Pancreas (tissue), 10 donors: ENCODE results near the gene SMARCD2. TPM values are rescaled to one million over a fixed set of nuclear protein-coding genes. Genes with fewer than 3 reads are reported as not detected.
A peak's percentile ranks its signal among the peaks of the same experiment; 100 is the strongest.
"Not testable (repeated sequence)": the region's sequence is repeated elsewhere in the genome, so short reads cannot be mapped to it uniquely, and the experiment has no call there.

ENCODE experiments used
- ATAC-seq, 4 donors: fragments of 200-7000 bp; cut with Tn5 transposase; one replicate each; pipeline versions ENCODE4 v1.8.0 to v1.9.1; 2020; ENCODE audit warnings: mild to moderate bottlenecking in 4 of 4, moderate library complexity in 4 of 4
- DNase-seq, 6 donors: peaks; one replicate each; pipeline ENCODE4 v3.0.0-alpha.2; 2020
- FAIRE-seq: peaks from 2 replicates; lab custom pipeline; 2012; peaks lifted over from hg19 to GRCh38; lab: Jason Lieb, UNC
- H3K27ac ChIP-seq, 4 donors: fragments of 200-600 bp; sonication (generic); 1 replicate in 3 of 4; 2 replicates in 1 of 4; pipeline versions ENCODE4 v1.5.0 to v1.8.0; 2020
- H3K27me3 ChIP-seq, 4 donors: fragments of 200-600 bp; one replicate each; pipeline ENCODE4 v1.8.0; 2021
- H3K36me3 ChIP-seq, 3 donors: fragments of 200-600 bp; sonication (generic) in 1 of 3; one replicate each; pipeline versions ENCODE4 v1.5.0 to v1.8.0; 2020 to 2021
- H3K4me1 ChIP-seq, 3 donors: fragments of 200-600 bp; one replicate each; pipeline ENCODE4 v1.8.0; 2021
- H3K4me3 ChIP-seq, 4 donors: fragments of 200-600 bp; sonication (generic) in 2 of 4; one replicate each; pipeline versions ENCODE4 v1.5.0 to v1.8.0; 2020 to 2021
- H3K9me3 ChIP-seq, 4 donors: fragments of 200-600 bp; one replicate each; pipeline ENCODE4 v1.8.0; 2021
- WGBS, 2 donors: extraction: QIAGEN DNeasy Blood & Tissue Kit; methylation state at CpG; one replicate each; pipeline ENCODE4 v1.1.7; 2013; 5-methylcytosine and 5-hydroxymethylcytosine counted together
- intact Hi-C, 3 donors: fragments of 100-400 bp; cut with DNase I; formaldehyde crosslinking; loops; one replicate each; pipeline versions ENCODE4 v1.11.1 to v1.14.2; 2022
- polyA plus RNA-seq, 2 donors: library from polyadenylated mRNA; stranded (reverse); fragments of 200-250 nt; gene quantifications; one replicate each; pipeline ENCODE4 v1.2.3, GENCODE V29; 2013
- total RNA-seq, 6 donors: library from RNA; stranded (reverse); fragmentation: NEBNext Ultra II Directional in 4 of 6; extraction: Animal tissue kit (Norgen Biotek cat#: 25700) in 4 of 6; gene quantifications; one replicate each; pipeline versions ENCODE4 v1.2.1 to v1.2.4, GENCODE V29; 2021 to 2023
- TF ChIP-seq, protein P1 (sequence below), 4 donors: fragments of 200-600 bp; sonication (generic) in 3 of 4; IDR thresholded peaks; one replicate each; pipeline versions ENCODE4 v1.5.0 to v1.8.0; 2021; ENCODE audit warnings: antibody characterized with exemption in 4 of 4
- donor health status: healthy with polysubstance abuse.
- donor health status: DM: no; HTN: no; CAD: no; lungs with moderate emphysema.
- donor health status: DM: no; HTN: no; CAD: no.
- donor health status: control.
- donor health status: control.
- donor health status: Bipolar disorder and iron deficiency.
- donor health status: DM: yes; HTN: yes; CAD: no.
- donor health status: DM: no; HTN: no; CAD: no.
- donor health status: DM: no; HTN: no; CAD: no.
- donor health status: DM: yes; HTN: yes; CAD: no.

Gene SMARCD2
- 10 to 100 TPM; 37.6 to 57.3 (median 47.2) TPM for total RNA-seq
- polyA plus RNA-seq = 10 to 100 TPM; 38.8 to 51.2 TPM

DNA sequence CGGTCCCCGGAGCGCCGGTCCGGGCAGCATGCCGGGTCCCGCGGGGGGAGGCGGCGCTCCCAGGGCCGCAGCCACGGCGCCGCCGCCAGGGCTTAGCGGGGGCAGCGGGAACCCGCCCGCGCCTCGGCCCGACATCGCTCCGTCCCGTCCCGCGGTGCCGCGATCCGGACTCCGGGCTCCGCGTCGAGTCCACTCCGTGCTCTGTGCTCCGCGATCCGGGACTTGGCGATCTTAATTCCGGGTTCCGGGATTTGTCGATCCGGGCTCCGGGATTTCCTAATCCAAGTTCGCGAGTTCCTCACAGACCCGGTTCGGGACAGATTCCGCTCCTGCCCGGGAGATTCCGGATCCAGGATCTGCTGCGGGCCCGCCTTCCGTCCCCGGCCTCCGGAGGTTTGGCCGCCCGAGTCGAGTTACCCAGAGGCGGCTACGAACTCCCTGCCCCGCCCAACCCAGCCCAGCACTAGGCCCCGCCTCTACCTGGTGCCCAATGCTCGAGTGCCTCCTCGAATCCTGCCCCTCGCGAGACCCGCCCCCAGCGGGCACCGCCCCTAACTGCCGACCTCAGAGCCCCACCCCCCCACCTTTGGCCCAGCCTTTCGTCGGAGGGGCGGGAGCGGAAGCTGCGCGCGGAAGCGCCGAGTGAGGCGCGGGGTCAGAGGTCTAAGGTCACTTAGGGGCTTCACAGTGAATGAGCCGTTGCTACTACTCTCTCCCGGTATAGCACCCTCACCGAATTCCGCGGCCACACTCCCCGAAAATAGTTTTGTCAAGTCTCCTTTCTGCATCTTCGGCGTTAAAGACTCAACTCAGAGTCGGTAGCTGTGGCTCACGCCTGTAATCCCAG is at the start of gene SMARCD2:
Gene SMARCD2, minus strand, starts transcription at position 146 of the 847 bp plus-strand sequence. Its CDS starts 11 bp downstream, at position 135.
- DNase-seq (peak; percentile 98 to 100 (median 99)), ATAC-seq (peak; percentile 81 to 91 (median 82)), FAIRE-seq (no peak)
- no peaks in the 10 kb centered on the region for H3K36me3 ChIP-seq
- H3K27ac ChIP-seq = peak within 1 kb of the TSS; percentile 70 to 91 (median 86)
- intact Hi-C loops = no loop called here
- TF ChIP-seq, protein P1, sequence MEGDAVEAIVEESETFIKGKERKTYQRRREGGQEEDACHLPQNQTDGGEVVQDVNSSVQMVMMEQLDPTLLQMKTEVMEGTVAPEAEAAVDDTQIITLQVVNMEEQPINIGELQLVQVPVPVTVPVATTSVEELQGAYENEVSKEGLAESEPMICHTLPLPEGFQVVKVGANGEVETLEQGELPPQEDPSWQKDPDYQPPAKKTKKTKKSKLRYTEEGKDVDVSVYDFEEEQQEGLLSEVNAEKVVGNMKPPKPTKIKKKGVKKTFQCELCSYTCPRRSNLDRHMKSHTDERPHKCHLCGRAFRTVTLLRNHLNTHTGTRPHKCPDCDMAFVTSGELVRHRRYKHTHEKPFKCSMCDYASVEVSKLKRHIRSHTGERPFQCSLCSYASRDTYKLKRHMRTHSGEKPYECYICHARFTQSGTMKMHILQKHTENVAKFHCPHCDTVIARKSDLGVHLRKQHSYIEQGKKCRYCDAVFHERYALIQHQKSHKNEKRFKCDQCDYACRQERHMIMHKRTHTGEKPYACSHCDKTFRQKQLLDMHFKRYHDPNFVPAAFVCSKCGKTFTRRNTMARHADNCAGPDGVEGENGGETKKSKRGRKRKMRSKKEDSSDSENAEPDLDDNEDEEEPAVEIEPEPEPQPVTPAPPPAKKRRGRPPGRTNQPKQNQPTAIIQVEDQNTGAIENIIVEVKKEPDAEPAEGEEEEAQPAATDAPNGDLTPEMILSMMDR (IDR thresholded peaks at IDR 0.05) = no peak
- 0 to 1% methylated on average over 77 to 92 of the region's 92 CpGs for whole genome bisulfite sequencing, 2 donors
- peak within 1 kb of the TSS; percentile 80 to 94 (median 86) for H3K4me3 ChIP-seq
- H3K27me3 ChIP-seq = no peaks in the 10 kb centered on the region
- H3K9me3 ChIP-seq = no peaks in the 10 kb centered on the region
- H3K4me1 ChIP-seq = peaks cover 32 to 42% (median 37%) of the 10 kb centered on the region in 3 donors

DNA sequence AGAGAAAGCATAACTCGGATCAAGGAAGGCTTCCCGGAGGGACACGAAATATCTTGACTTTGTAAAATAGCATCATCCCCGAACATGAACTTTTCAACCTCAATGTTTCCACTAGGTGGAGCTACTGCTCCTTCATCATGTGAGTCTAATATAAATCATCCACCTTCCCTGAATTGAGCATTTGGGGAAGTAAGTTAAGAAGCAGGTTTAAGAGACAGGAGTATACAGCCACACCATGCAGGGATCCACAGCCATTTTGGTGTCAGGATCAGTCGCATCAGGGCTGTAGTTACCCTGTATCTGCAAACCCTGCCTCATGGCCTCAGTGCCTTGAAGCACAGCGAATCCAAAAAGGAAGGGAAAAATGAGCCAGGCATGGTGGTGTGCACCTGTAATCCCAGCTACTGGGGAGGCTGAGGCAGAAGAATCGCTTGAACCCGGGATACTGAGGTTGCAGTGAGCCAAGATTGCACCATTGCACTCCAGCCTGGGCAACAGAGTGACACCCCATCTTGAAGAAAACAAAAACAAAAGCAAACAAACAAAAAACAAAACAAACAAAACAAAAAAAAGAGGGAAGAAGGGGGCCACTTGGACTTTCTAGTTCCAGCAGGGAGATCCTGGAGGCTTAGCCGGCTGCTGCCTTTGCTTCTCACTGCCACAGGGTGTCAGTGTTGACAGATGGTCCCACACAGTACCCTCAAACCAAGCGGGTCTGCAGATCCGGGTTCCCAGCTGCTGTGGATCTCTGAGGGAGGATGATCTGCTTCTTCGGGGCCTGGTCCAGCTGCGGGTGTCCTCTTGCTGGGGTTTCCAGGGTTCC is 46.8 kb upstream of the SMARCD2 start:
- WGBS, 2 donors = 20 to 27% methylated on average over 13 of the region's 13 CpGs
- H3K4me1 ChIP-seq, H3K4me3 ChIP-seq, H3K9me3 ChIP-seq, H3K27ac ChIP-seq, FAIRE-seq, H3K27me3 ChIP-seq, intact Hi-C loops, H3K36me3 ChIP-seq, DNase-seq: not testable (repeated sequence)
- TF ChIP-seq, protein P1 (IDR thresholded peaks at IDR 0.05) = peak in 2 of 4 donors; percentile 14
- peak in 3 of 4 donors; percentile 59 to 87 (median 84) for ATAC-seq

DNA sequence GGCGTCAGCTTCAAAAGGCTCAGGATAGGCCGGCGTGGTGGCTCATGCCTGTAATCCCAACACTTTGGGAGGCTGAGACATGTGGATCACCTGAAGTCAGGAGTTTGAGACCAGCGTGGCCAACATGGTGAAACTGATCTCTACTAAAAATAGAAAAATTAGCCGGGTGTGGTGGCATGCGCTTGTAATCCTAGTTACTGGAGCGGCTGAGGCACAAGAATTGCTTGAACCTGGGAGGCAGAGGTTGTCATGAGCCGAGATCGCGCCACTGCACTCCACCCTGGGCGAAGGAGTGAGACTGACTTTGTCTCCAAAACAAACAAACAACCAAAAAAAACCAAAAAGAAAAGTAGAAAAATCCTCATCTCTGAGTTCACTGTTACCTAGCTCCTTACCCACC is 42.6 kb upstream of the SMARCD2 start:
- H3K36me3 ChIP-seq, ATAC-seq, DNase-seq, FAIRE-seq, H3K4me3 ChIP-seq, H3K9me3 ChIP-seq, H3K27ac ChIP-seq, H3K4me1 ChIP-seq, intact Hi-C loops, H3K27me3 ChIP-seq: not testable (repeated sequence)
- WGBS, 2 donors = 83 to 88% methylated on average over 11 of the region's 11 CpGs

DNA sequence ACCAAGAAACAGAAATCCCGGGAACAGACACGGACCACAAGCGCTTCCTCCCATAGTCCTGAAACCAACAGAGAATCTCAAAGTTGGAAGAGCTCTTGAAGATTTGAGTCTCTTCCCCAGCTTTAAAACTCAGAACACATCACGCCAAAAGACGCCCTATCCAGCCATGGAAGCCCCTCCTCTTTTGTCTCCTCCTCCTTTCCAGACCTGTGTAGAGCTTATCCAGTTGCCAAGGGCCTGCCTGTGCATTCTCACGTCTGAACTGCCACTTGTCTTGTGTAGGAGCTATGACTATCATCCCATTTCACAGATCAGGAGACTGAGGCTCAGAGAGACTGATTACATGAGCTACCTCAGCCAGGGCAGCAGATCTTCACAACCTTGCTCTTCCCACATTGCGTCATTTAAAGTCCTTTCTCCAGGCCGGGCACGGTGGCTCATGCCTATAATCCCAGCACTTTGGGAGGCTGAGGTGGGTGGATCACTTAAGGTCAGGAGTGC is 40.2 kb upstream of the SMARCD2 start:
- H3K4me1 ChIP-seq, H3K27ac ChIP-seq, intact Hi-C loops, H3K9me3 ChIP-seq, DNase-seq, H3K27me3 ChIP-seq, ATAC-seq, H3K36me3 ChIP-seq, H3K4me3 ChIP-seq, FAIRE-seq: not testable (repeated sequence)
- WGBS, 2 donors = 70 to 79% methylated on average over 9 of the region's 9 CpGs

DNA sequence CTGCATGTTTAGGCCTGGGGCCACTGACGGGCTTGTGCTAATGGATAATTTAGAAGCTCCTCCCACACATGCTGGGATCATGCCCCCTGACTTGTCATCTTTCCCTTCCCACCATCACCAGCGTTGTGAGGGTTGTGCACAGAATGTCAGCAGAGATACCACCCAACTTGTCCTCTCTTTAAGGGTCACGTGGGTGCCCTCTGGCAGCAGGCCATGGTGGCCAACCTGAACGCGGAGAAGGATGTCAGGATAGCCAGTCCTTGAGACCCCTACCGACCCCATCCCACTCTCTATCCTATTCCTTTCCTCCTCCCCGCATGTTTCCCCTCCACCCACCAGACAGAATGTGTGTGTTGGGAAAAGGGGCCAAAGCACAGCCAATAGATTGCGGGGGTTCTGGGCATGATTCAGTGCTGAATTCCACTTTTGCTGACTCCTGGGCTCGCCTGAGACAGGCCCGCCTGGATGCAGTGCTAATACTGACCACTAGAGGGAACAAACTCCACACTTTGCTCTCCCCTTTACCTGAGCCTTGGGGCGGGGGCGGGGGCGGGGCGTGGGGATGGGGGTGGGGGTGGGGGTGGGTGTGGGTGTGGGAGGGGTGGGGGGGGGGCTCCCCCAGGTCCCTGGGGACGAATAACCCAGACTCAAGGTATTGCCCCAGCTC is 39.6 kb upstream of the SMARCD2 start, which contains the start of gene GH2:
Gene GH2, minus strand, starts transcription at position 10 of the 667 bp plus-strand sequence. CDS start 143 bp downstream, outside the sequence.
- ATAC-seq (peak; percentile 55 to 94 (median 90)), FAIRE-seq (no peak), DNase-seq (peak in 5 of 6 donors; percentile 27 to 62 (median 53))
- intact Hi-C loops = no loop called here
- Histone ChIP-seq H3K27ac (no peak within 1 kb of the TSS), H3K4me3 (no peak within 1 kb of the TSS), H3K4me1 (no peaks in the 10 kb centered on the region), H3K36me3 (no peaks in the 10 kb centered on the region), H3K9me3 (no peaks in the 10 kb centered on the region), H3K27me3 (no peaks in the 10 kb centered on the region)
- 31 to 45% methylated on average over 12 to 15 of the region's 15 CpGs for WGBS, 2 donors
- TF ChIP-seq, protein P1 (IDR thresholded peaks at IDR 0.05) = peak; percentile 24 to 47 (median 34)

DNA sequence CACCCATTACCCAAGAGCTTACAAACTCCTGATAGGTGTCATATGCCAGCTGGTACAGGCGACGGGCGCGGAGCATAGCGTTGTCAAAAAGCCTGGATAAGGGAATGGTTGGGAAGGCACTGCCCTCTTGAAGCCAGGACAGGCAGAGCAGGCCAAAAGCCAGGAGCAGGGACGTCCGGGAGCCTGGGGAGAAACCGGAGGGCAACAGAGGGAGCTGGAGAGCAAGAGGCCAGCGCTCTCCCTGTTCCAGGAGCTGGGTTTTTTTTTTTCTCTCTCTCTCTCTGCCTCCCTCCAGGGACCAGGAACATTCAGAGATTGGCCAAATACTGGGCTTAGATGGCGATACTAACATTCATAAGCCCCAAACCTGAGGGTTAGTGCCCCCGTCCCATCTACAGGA is 38.9 kb upstream of the SMARCD2 start:
- H3K9me3 ChIP-seq, H3K27me3 ChIP-seq, H3K4me3 ChIP-seq, H3K27ac ChIP-seq, H3K36me3 ChIP-seq, FAIRE-seq, DNase-seq, H3K4me1 ChIP-seq, intact Hi-C loops: not testable (repeated sequence)
- peak in 3 of 4 donors; percentile 24 to 39 (median 26) for ATAC-seq
- 61 to 63% methylated on average over 11 of the region's 11 CpGs for WGBS, 2 donors
